Activated T-cell treated with anti-CD3 and anti-CD28 coated beads, Interleukin-2, amount 50 U/mL, for 48 hours (primary cell): ENCODE measurements around the gene TMEM150A.
"Not testable (repeated sequence)": the region's sequence is repeated elsewhere in the genome, so short reads cannot be mapped to it uniquely, and the experiment has no call there.

Experiments
- DNase-seq, 2 experiments: peaks; one replicate each; pipeline ENCODE4 v3.0.0-alpha.2; 2020

TMEM150A gene, protein sequence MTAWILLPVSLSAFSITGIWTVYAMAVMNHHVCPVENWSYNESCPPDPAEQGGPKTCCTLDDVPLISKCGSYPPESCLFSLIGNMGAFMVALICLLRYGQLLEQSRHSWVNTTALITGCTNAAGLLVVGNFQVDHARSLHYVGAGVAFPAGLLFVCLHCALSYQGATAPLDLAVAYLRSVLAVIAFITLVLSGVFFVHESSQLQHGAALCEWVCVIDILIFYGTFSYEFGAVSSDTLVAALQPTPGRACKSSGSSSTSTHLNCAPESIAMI

DNA sequence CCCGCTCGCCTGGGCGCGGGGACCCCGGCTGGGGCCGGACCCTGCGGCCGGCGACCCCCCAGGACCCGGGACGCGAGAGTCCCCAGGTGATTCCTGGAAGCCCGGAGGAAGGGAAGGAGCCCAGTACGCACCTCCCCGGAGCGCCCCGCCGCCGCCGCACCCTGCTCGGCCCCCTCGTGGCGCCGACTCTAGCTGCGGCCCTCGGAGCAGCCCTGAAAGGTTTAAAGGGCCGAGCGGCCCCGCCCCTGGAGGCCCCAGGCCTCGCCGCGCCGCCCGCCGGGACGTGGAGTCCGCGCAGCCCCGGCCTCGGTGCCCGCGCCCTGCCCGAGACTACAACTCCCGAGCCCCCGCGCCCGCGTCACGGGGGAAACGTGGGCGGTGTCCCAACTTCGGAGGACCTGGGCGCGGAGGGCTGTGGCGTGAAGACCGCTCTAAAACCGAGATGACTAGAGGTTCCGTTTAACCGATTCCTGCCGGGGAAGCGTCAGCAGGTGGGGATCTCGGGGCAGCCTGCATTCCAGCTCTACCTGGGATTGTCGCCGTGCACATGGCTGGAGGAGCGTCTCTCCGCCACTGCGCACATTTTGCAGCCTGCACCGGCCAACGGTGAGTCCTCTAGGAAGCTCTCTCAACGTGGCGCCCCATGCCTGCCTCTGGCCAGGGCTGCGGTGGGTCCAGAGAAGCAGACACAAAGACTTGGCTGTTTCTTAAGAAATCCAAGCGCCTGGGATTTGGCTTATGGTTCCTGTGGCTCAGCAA lies at the start of gene TMEM150A:
TMEM150A (minus strand) TSS at position 223 of the 759 bp plus-strand sequence. CDS start 750 bp downstream, outside the sequence.
- peak; percentile 92 to 93 for DNase-seq

DNA sequence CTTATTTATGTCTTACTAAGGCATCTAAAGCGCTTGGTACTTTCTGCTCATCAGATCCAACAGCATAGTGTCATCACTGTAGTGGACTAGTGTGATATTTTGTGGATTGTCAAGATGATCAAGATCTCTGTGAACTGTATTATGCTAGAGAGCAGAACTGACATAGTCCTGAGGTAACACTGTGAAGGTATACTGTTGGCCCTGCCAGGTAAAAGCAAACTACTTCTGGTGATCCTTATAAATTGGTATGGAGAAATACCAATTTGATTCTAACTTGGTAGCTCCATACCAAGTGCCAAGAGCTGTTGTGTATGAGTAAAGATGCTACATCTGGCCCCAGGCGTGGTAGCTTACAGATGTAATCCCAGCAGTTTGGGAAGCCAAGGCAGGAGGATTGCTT lies 49.6 kb upstream of the TMEM150A start:
- DNase-seq, result no peak

DNA sequence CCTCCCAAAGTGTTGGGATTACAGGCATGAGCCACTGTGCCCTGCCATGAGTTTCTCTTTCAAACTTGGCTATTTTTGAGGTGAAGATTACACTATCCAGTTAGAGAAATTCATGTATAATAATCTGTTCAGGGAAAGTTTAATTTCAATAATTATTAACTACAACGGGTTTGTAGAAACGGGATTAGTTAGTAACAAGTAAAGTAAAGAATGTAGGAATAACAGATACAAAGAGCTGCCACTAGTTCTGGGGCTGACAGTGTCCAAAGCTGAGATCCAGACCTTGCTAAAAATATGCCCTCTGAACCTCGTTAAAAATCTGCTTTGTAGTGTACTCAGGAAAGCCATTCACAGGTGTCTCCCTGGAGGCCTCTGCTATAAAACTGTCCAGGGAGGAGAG lies 48.6 kb upstream of the TMEM150A start:
- no peak for DNase-seq

DNA sequence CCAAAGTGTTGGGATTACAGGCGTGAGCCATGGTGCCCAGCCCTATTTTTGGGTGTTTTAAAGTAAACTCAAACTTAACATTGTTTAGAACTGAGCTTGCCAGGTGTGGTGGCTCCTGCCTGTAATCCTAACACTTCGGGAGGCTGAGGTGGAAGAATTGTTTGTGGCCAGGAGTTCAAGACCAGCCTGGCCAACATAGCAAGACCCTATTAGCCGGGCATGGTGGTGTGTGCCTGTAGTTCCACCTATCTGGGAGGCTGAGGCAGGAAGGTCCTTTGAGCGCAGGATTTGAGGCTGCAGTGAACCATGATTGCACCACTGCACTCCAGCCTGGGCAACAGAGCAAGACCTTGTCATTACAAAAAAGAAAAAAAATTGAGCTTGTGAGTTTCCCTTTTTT lies 48.0 kb upstream of the TMEM150A start:
- no peak for DNase-seq

DNA sequence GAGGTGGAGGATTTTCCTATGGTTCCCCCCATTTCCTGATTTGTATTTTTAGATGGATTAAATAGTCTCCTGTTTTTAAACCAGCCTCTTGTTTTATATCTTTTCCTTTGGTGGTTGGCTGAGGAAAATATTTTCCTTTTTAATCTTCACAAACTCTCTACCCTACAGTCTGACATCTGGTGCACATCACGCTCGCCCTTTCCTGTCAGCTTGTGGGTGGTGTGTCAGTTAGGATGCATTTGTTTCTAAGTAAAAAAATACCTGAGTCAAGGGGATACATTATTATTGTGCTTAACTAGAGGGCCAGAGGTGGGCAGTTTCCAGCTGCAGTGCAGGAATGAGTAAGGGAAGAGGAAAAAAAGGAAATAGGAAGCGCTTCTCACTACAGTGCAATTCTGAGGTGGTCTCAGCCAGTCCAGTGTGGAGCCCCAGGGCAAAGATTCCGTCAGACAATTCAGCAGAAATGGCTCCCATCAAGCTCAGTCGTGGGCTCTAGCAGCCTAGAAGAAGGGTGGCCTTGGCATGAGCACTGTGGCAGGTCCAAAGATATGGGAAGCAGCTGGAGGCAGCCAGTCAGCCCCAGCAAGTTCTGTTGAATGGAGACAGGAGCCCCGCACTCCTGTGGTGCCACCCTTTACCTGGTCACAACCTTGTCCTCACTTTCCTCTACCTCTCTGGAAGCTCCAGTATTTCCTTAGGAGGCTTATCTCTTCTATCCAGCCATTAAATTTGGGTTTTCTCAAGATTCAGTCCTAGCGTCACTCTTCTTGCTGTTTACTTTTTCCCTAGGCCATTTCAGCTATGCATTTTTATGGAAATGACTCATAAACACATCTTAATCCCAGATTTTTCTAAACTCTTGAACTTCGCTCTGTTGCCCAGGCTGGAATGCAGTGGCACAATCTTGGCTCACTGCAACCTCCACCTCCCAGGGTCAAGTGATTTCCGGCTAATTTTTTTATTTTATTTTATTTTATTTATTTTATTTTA lies 47.0 kb upstream of the TMEM150A start:
- DNase-seq, result no peak

DNA sequence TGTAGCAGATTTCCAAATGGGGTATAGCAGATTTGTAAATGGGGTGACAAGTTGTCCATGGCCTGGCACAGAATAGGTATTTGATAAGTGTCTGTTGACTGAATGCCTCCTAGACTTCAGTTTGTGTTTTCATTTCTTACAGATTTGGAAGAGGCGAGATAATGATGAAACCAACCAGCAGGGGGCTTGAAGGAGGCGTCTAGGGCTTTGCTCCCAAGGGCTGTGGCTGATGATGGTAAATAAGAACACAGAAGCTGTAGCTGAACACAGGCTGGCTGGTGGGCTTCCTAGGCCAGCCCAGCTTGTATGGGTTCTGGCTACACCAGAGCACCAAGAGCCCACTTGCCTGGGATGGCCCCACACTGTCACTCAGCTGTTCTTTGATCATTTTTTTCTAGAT lies 46.1 kb upstream of the TMEM150A start:
- DNase-seq, result peak in 1 of 2 experiments; percentile 34

DNA sequence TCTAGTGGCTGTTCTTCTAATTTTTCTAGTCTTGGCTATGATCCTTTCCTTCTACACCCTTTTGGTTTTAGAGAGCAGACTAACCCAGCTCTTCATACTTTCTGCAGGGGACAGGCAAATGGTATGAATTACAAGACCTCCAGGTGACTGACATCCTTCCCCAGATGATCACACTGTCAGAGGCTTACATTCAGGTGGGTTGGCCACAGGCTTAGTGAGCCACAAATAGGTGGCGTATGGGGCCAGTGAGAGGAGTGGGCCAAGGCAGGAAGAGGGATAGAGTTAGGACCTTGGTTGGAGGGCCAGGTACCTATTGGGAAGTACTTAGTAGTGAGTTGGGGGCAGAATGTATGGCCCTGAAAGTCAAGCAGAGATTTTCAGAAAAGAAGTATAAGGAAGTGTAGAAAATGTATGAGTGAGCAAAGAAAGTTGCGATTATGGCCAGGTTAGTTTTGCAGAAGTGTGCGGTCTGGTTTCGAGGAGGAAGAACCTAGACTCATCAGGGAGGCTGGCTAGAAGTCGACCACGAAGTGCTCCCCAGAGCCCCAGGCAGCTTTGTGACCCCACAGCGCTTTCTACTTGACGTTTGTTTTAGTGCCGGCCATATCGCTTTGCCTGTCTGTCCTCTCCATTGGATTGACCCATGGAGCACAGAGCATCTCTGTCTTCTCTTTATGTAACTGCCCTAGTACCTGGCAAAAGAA lies 45.5 kb upstream of the TMEM150A start:
- DNase-seq, result no peak

DNA sequence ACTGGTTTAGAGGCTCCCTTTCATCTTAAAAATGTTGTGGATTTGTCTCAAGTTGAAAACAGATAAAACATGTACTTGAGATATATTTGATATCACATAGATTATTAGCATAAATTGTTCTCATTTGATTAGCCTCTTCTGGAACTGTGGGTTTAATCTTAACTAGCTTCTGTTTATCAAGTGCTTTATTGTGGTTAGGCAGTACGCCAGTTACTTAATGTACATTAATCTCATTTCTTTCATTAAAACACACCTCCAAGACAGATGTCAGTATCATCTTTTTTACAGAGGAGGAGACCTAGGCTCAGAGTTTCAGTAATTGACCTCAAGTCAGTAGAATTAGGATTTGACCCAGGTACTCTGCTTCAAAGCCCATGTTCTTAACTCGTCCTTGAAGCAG lies 43.7 kb upstream of the TMEM150A start:
- DNase-seq, result no peak

DNA sequence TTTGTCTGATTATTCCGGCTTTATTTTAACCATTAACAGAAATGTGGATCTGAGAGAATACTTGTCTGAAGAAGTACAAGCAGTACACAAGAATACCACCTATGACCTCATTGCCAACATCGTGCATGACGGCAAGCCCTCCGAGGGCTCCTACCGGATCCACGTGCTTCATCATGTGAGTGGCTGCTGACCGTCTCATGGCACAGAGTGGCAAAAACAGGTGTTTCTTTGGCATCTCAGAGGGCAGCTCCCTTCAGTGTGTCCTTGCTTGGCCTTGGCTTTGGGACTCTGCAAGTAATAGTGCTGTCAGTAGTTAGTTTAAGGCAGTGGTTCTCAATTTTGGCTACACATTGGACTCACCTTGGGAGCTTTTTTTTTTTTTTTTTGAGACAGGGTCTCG lies 42.4 kb upstream of the TMEM150A start:
- DNase-seq, result no peak

DNA sequence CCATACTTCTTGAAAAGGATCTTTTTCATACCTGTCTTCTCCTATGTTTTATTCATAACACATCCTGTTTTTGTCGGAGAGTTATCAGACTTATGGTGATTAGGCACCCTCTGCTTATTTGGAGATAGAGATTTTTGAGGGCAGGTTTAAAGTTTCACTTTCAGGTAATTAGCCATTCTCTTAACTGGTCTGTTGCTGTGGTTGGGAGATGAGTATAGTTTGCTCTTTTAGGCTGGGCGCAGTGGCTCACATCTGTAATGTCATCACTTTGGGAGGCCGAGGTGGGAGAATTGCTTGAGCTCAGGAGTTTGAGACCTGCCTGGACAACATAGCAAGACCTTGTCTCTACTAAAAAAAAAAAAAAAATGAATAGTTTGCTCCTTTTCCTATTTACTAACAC lies 40.2 kb upstream of the TMEM150A start:
- DNase-seq, result peak in 1 of 2 experiments; percentile 31

DNA sequence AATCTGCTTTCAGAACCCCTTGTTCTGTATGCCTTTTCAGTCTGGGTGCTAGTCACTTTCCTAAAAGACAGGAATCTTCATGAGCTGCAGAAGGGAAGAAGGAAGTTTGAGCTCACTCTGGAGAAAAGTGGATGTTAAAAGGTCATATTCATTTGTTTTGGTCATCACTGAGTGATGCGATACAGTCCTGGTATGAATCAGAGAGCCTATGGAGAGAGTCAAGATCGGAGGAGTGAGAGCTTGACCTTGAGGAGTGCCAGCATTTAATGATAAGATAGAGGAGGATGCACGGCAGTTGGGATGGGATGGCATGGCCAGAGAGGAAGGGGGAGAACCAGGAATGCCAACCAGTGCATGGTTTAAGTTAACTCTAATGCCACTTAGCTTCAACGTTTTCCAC lies 33.1 kb upstream of the TMEM150A start:
- DNase-seq, result no peak

DNA sequence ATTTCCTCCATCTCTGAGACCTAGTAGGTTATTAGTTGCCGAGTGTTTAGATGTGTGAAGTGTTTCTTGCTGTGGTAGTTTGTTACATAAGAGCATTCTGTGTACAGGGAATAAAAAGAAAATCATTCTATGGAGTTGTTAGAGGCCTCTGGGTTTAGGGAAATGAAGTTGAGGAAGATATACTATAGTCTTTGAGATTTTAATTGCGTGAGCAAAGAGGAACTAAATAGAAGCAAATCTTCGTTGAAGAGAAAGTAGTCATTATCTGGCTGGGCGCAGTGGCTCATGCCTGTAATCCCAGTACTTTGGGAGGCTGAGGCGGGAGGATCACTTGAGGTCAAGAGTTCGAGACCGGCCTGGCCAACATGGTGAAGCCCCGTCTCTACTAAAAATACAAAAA lies 32.5 kb upstream of the TMEM150A start:
- no peak for DNase-seq

DNA sequence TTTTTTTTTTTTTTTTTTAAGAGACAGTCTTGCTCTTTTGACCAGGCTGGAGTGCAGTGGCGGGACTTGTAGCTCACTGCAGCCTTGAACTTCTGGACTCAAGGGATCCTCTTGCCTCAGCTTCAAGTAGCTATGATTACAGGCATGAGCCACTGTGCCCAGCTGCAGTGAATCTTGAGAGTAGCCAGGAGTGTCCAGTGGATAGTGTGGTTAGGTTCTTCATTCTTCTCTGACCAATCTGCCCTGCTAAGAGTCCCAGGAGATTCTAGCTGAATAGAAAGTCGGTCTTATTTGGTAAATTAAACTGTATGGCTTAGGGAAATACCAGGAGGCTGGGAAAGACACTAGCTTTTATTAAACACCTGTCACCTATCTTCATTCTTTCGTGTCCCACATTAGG lies 28.8 kb upstream of the TMEM150A start:
- no peak for DNase-seq

DNA sequence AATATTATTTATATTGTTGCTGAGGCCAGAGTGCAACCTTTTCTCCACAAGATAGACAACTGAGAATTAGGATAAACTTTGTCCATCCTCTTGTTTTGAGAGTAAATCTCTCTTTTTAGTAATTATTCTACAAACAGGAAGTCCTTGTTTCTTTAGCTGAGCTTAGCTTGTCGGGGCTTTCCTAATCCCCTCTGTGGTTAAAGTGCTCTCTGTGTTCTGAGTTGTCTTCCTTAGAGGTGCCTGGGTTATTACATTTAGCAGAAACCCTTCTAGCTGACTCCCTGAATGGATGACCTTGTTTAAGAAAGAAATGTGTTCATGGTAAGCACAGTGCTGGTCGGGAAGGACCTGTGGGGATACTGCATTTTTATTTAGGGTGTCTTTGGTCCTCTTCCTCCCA lies 26.2 kb upstream of the TMEM150A start:
- no peak for DNase-seq

DNA sequence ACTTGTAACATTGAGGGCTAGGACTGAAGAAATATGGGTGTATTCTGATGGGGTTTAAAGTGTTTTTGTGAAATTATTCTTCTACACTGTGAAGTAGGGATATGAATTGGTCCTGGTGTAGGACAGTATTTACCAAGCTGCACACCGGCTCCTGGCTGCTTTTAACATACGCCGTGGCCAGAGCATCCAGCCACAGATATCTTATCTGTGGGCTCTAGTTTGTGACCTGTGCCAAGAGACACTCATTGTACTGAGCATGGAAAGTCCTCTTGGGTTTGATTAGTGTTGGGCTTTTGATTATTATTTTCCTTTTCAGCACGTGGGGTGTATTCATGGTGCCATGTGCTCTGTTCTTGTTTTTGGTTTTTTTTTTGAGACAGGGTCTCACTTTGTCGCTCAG lies 21.5 kb upstream of the TMEM150A start:
- no peak for DNase-seq

DNA sequence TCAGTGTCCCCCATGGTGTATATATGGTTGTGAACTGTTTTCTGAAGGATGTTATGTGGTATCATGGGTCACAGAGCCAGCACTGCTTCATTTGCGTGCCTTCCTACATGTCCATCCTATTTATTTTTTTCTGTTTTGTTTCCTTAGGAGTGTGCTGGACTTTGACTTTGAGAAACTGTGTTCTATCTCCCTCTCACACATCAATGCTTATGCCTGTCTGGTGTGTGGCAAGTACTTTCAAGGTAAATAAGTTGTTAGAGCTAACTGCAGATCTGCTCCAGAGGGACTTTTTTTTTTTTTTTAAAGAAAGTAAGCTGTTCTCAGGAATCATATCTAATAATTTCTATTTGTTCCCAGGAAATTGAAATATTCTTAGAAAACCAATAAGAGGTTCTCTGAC lies 18.8 kb upstream of the TMEM150A start:
- DNase-seq, result no peak

DNA sequence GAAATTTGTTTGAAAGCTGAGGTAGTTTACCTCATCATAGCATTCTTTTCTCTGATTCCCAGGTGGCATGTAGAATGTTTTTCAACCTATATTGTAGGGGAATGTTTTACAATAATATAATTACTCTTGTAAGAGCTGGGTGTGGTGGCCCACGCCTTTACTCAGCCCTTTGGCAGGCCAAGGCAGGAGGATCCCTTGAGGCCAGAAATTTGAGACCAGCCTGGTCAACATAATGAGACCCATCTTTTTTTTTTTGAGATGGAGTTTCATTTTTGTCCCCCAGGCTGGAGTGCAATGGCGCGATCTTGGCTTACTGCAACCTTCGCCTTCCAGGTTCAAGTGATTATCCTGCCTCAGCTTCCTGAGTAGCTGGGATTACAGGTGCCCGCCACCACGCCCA lies 17.1 kb upstream of the TMEM150A start:
- no peak for DNase-seq

DNA sequence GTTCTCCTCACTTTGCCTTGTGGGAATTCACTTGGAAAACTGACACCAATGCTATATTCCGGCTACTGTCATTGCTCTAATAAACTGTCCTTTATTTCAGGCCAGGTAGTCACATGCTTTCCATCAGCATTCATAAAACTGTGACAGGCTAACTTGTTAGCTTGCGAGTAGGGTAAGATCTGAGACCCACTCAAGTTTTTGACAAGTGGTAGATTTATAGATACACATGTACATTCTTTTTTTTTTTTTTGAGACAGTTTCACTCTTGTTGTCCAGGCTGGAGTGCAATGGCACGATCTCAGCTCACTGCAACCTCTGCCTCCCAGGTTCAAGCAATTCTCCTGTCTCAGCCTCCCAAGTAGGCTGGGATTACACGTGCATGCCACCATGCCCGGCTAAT lies 15.2 kb upstream of the TMEM150A start:
- DNase-seq, result not testable (repeated sequence)

DNA sequence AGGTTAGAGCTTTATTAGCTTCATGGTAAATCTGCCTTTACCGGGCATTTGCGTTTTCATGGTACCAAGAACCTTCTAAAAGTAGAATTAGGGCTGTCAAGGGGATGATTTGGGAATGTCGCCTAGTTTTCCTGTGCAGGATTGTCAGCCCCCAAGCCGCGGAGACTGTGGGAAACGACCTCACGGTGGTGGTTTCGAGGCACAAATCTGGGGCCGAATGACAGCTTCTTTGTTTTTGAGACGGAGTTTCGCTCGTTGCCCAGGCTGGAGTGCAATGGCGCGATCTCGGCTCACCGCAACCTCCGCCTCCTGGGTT lies 12.9 kb upstream of the TMEM150A start:
- no peak for DNase-seq

DNA sequence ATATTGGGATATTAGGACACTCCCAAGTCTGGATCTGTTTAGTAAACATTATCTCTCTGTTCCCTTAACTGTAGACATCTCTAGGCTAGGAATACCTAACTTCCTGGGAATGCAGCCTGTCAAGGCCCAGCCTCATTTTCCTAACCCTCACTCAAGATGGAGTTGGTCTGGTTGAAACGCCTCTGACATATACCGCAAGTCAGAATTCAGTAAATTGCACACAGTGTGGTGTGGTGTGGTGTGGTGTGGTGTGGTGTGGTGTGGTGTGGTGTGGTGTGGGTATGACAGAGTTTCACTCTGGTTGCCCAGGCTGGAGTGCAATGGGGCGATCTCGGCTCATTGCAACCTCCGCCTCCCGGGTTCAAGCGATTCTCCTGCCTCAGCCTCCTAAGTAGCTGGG lies 12.3 kb upstream of the TMEM150A start:
- not testable (repeated sequence) for DNase-seq

DNA sequence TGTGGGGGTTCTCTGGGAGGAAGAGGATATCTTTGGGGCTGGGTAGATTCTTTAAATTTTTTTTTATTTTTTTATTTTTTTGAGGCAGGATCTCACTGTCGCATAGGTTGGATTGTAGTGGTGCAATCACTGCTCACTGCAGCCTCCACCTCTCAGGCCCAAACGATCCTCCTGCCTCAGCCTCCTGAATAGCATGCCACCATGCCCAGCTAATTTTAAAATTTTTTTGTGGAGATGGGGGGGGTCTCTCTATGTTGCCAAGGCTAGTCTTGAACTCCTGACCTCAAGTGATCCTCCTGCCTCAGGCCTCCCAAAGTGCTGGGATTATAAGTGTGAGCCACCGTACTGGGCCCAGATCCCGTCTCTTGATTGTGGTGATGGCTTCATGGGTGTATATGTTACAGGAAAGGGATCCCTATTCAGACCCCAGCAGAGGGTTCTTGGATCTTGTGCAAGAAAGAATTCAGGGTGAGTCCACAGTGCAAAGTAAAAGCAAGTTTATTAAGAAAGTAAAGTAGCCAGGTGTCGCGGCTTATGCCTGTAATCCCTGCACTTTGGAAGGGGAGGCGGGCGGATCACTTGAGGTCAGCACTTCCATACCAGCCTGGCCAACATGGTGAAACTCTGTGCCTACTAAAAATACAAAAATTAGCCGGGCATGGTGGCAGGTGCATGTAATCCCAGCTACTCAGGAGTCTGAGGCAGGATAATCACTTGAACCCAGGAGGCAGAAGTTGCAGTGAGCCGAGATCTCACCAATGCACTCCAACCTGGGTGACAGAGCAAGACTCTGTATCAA lies 11.4 kb upstream of the TMEM150A start:
- DNase-seq, result no peak
